HG03460 (cell line): ENCODE measurements around the gene TMEM219.
"Not testable (repeated sequence)": the region's sequence is repeated elsewhere in the genome, so short reads cannot be mapped to it uniquely, and the experiment has no call there.

Experiments used
- ATAC-seq: cut with Tn5 transposase; IDR thresholded peaks from one replicate; pipeline ENCODE4 v1.9.1; 2021; ENCODE audit not compliant: unreplicated experiment

TMEM219 gene

DNA sequence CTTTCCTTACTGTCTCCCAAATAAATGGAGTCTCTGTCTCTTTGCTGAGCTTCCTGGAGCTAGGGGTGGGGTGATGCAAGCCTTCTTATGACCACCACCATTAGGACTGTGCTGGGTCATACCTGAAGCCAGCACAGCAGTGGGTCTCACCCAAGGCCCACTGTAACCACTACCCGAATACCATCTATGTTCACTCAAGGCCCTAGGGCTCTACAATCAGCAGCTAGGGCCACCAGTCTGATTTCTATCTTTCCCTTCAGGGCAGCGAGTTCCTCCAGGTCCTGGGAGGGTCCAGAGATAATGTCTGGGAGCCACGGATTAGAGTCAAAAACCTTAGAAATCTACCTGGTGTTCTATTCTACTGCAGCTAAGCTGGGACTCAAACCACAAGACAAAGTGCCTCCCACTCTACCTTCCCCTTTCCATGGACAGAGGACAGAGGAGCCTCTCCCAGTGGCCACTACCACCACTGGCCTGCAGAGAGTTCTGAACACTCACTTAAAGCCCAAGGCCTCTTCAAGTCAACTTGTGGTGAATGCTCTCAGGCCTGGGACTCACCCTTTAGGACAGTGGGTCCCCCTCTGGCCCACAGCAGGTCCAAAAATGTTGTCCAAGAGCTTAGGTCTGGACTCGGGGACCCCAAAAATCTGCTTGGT is 10.9 kb upstream of the TMEM219 start:
- ATAC-seq, result no peak

DNA sequence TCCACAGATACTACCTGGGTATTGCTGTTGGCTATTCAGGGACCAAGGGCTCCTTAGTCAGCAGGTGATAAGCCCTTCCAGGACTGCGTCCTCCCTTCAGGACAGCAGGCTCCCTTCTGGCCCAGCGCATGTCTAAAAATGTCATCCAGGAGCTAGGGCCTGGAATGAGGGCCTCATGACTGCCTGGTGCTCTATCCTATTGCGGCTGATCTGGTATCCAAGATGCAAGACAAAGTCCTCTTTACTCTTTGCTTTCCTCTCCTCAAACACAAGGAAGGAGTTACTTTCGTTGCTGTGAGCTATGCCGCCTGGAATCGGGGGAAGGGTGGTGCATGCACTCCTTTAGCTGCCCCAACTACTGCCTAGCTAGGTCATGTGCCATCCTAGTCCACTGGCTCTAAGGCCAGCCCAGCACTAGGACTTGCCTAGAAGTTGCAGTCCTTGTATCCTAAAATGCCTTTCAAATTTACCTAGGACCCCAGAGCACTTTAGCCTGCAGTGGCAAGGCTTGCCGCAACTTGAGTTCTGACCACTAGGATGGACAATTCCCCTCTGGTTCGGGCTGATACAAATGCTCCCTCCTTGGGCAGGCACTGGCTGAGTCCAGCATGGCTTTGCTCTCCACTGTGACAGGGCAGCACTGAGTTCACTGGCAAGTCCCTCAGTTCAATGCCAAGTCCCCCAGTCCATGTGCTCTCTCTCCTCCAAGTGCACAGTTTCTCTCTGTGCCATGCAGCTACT is 10.1 kb upstream of the TMEM219 start:
- no peak for ATAC-seq

GRCh38 chr16:29958756-29959155 is 3.1 kb upstream of the TMEM219 start:
- ATAC-seq, result no peak

DNA sequence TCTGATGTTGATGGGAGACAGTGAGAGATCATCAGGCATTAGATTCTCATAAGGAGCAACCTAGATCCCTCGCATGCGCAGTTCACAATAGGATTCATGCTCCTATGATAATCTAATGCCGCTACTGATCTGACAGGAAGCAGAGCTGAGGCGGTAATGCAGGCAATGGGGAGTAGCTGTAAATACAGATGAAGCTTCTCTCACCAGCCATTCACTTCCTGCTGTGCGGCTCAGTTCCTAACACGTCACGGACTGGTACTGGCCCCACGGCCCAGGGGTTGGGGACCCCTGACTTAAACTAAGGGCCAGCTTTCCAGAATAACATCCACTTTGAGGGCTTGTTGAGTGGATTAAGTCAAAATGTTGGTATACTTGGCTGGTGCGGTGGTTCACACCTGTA is 2.6 kb upstream of the TMEM219 start:
- ATAC-seq, result no peak

DNA sequence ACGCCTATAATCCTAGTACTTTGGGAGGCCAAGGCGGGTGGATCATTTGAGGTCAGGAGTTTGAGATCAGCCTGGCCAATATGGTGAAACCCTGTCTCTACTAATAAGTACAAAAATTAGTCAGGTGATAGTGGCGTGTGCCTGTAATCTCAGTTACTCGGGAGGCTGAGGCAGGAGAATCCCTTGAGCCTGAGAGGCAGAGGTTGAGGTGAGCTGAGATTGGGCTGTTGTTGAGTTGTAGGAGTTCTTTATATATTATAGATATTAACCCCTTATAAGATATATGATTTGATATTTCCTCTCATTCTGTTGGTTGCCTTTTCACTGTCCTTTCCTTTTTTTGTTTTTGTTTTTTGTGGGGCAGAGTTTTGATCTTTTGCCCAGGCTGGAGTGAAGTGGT is 2.1 kb upstream of the TMEM219 start:
- not testable (repeated sequence) for ATAC-seq

- ATAC-seq, result no peak
Observed at GRCh38 chr16:29961127-29961478, 776 bp upstream of the TMEM219 start.

DNA sequence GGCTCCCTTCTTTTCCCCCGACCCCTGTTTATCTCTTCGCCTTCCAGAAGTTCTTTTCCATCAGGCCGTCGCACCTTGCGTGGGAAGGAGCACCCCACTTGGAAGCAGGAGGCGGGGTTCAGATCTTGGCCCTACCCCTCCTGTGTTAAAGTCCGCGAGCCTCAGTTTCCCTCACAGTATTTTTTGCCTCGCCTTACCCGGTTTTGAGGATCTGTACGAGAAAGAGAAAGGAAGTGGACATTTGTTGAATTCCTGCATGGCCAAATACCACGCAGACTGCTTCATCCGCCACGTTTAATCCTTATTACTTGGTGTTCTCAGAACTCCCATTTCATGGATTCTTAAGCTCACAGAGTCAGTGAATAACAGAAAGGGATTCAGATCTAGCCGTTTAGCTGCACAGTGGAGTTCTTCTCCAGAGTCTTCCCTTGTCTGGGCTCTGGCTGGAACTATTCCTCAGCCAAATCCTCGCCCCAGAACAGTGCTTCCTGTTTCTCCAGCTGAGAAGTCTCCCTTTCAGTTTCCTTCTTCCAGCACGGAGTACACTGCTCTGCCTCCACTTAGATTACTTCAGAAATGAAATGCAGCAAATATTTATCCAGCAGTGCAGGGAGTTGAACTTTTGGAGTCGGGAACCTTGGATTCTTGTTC is 590 bp downstream of the TMEM219 start:
- peak; percentile 5 for ATAC-seq

- ATAC-seq, result no peak
Observed at GRCh38 chr16:29963021-29963743, 1.3 kb downstream of the TMEM219 start.

DNA sequence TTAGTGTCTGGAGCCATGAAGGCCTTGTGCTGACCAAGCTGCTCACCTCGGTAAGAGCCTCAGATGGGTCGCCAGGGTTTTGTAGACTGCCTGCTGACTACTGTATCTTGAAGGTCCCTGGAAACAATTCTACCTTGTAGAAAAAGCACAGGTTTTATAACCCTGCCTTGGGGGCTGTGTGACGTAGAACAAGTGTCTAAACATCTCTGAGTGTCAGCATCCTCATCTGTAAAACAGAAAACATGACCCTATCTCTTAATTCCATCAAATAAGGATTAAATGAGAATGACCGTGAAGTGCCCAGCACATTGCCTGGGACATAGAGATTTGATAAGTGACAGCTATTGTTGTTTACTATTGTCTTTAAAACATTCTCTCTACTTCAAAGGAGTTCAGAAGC is 6.3 kb downstream of the TMEM219 start:
- ATAC-seq, result no peak

- no peak for ATAC-seq
Observed at GRCh38 chr16:29971304-29971703, 9.4 kb downstream of the TMEM219 start.

GRCh38 chr16:29972500-29972899 is 10.6 kb downstream of the TMEM219 start:
- no peak for ATAC-seq

DNA sequence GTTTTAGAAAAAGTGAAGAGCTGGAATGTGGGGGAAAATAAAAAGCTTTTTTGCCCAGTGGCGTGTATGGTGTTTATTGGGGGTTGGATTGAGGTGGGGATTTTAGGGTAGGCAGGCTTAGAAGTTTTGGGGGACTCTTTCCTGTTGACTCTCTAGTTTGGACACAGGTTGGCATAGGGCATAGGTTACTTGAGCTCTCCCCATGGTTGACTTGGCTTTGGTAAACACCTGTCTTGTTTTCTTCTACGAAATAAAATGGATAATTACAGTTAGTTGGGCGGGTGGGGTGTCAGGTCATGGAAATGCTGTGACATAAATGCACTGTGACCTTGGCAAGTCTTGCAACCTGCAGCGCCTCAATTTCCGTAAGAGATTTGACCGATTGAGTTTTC is 11.1 kb downstream of the TMEM219 start:
- no peak for ATAC-seq

DNA sequence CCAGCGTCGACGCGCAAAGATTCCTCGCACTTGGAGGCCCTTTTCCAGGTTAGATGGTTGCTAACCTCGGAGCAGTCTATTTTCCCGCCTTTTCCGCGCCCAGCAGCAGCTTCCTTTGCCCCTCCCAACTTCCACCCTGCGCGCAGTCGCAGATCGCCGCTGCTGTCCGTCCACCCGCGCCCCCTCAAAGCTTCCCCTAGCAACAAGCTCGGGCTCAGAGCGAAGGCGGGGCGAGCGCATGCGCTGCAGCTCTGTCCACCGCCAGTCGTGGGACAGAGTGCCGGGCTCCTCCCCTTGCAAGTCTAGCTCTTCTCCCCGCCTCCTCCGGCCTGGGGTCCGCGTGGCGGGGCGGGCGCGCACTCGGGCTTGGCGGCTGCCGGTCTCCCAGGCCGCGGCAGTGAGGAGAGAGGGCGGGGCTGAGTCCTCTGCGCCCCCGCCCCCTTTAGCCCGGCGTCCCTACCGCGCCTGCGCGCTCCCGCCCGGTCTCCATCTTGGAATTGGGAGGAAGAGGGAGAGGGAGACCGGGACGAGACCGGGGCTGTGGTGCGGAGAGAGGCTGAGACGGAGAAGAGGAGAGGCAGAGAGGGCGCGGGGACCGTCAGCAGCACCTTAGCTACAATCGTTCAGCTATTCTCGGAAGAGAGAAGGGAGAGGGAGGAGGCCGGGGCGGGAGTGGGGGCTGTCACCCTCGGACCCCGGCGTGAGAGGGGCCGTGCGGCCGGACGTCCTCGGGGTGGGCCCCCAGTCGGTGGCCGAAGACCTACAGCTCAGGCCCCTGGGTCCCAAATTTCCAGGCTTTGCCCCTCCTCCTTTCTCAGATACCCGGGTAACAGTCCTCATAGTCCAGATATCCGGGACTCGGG is 11.7 kb downstream of the TMEM219 start, which contains the start of gene TAOK2:
Gene TAOK2 (plus strand): TSS at position 485 of the 863 bp plus-strand sequence. CDS start 3,905 bp downstream, outside the sequence.
- peak; percentile 89 for ATAC-seq

DNA sequence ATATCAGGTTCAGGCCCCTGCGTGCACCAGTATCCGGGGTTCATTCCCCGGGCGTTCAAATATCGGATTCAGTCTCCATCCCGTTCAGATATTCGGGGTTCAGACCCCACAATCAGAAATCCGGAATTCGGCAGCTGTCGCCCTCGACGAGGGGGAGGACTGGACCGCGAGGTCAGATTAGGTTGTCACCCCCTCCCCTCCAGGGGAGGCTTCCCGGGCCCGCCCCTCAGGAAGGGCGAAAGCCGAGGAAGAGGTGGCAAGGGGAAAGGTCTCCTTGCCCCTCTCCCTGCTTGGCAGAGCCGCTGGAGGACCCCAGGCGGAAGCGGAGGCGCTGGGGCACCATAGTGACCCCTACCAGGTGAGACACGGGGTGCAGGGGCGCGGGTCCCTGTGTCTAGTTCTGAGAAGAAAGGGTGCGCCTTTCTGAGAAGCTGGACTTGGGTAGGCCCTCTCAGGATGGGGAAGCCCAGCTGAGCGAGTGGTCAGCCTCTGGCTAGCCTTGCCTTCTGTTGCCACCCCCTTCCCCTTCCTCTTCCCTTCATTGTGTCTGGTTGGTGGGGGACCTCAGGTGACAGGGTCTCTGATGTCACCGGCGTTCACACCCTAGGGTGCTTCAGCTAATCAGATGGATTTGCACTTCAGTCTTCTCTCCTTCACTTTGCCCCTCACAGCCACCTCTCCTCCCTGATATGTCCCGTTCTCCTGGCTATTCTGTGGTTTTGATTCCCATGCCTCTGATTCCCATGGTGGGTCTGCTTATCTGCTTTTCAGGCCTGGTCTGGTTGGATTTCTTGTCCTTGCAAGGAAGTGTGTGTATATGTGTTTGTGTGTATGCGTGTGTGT is 12.6 kb downstream of the TMEM219 start:
- no peak for ATAC-seq

- ATAC-seq, result no peak
Observed at GRCh38 chr16:29975134-29975538, 13.3 kb downstream of the TMEM219 start.

GRCh38 chr16:29975811-29976511 is 14.1 kb downstream of the TMEM219 start:
- ATAC-seq, result no peak

DNA sequence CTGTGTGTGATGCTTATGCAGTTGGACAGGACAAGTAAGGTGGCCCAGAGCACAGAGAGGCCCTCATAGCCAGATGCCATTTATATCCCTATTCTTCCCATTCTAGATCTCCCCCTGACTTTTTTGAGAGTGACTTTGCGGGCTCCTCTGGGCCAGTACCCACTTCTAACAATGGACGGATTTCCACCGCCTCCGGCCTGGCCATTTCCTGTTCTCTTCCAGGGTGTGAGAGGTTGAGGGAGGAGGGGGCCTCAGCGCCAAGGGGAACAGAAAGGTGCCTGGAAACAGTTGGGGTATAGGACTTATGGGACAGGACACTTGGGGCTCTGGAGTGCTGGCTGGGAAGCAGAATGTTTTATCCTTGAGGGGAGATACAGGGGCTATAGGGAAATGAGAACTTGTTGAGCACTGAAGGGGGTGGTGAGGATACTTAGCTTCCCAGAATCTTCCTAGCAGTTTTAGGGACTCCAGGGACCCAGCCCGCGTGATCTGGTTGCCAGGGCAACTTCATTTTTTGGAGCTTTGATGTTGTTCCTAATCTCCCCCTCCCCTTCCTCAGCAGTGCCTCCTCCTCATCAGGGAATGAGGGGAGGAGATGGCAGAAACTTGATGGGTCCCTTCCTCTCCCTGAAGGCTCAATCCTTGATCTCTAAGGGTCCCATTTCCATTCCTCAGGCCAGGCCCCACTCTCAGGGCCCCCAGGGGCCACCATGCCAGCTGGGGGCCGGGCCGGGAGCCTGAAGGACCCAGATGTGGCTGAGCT is 15.4 kb downstream of the TMEM219 start:
- ATAC-seq, result no peak

DNA sequence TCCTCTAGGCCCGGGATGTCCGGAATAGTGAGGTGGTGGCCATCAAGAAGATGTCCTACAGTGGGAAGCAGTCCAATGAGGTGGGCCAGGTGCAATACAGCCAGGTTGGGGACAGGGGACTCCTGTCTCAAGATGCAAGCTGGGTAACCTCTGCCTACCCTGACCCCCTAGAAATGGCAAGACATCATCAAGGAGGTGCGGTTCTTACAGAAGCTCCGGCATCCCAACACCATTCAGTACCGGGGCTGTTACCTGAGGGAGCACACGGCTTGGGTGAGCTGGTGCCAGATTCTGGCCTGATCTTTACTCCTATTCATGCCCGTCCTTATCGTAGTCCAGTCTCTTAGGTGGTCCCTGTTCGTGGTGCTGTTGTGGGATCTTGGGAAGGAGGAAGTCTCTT is 16.2 kb downstream of the TMEM219 start:
- ATAC-seq, result no peak
